Putamen (tissue), 1 donor: Measurements from ENCODE around the gene MMP21.
A peak's percentile ranks its signal among the peaks of the same experiment; 100 is the strongest.

Experiments
- DNase-seq: peaks from one replicate; pipeline ENCODE4 v3.0.0-alpha.2; 2016; ENCODE audit warnings: low spot score

The MMP21 gene, protein sequence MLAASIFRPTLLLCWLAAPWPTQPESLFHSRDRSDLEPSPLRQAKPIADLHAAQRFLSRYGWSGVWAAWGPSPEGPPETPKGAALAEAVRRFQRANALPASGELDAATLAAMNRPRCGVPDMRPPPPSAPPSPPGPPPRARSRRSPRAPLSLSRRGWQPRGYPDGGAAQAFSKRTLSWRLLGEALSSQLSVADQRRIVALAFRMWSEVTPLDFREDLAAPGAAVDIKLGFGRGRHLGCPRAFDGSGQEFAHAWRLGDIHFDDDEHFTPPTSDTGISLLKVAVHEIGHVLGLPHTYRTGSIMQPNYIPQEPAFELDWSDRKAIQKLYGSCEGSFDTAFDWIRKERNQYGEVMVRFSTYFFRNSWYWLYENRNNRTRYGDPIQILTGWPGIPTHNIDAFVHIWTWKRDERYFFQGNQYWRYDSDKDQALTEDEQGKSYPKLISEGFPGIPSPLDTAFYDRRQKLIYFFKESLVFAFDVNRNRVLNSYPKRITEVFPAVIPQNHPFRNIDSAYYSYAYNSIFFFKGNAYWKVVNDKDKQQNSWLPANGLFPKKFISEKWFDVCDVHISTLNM

DNA sequence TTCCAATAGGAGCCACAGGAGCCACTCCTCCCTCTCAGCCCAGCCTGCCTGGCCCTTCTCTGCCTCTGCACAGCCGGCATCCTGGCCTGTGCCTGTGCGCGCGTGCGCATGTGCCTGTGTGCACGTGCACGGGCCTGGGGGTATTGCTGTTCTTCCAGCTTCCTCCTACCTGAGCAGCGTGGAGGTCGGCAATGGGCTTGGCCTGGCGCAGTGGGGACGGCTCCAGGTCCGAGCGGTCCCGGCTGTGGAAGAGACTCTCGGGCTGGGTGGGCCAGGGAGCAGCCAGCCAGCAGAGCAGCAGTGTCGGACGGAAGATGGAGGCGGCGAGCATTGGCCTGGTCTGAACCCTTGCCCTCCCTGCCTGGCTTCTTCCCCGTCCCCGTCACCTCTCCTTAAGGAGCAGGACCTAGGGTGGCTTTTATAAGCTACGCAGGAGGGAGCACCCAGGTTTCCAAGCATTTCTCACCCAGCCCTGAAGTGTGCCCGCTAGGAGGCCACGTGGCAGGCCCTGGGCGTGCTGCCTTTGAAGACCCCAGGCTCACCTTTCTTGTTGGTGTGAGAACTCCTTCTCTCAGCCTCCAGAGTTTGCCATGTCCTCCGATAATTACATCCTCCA lies at the start of gene MMP21:
MMP21 (minus strand) TSS at position 331 of the 616 bp plus-strand sequence; CDS start at position 331, 0 bp downstream.
- no peak for DNase-seq

DNA sequence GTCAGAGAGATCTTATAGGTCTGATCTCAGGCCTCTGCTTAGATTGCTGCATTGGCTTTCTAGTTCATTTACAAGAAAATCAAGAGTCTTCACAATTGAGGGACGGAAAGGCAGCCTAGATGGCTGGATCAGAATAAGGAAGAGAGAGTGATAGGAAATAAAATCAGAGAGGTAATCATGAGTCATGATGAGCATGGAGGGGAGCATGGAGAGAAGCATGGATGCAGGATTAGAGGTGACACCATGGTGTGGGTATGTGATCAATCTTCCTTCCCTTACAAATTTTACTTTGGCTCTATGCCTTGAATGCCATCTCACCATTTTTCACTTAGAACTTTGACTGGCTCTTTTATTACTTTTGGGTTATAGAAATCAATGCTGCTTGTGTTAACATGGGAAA lies 49.1 kb upstream of the MMP21 start:
- DNase-seq, result no peak

DNA sequence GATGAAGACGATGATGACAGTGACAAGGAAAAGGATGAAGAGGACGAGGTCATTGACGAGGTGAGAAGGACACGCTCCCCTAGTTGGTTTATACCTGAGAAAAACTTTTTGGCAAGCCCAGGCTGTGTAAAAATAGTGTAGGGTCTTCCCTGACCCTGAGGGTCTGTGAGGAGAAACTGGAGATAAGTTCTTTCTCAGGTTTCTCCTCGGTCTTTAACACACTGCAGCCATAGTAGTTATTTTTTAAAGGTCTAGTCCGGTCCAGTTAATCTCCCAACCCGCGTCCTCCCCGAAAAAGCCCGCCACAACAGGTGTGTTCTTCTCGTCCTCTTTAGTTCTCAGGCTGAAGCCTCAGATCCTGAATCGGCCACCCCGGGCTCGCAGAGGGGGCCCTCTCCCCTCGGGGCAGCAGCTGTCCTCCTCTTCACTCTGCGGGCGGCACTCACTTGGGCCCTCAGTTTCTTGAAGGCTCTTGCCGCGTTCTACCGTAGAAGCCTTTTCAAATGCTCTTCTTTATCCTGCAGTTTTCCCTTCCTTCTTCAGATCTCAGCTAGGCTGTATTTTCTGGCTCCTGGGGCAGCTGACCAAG lies 48.1 kb upstream of the MMP21 start:
- no peak for DNase-seq

DNA sequence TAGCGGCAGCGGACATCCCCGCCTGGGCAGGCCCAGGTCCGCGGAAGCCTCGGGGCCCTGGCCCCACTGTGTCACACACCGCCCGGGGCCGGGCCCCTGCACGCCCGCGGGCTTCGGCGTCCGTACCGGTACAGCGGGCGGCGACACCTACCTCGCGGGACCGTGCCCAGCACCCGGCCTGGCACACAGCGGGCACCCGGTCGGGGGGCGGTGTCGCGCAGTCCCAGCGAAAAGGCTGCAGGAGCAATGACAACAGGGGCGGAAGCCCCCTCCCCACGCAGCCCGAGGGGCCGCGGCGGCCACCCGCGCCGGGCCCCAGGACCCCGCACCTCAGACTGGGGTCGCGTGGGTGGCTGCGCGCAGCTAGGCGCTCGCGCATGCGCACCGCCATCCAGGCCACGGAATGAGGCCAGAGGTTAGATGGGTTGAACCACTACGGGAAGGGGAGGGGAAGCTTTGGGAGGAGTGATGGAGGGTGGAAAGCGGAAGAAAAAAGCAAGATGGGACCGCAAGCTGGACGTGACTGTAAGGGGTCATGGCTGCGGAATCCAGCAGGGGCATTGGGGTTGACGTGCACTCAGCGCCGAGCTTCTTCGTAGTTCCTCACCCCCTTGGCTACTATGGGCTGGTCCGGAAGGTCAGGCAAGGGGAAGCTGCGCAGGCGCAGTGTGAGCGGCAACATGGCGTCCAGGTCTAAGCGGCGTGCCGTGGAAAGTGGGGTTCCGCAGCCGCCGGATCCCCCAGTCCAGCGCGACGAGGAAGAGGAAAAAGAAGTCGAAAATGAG lies 47.4 kb upstream of the MMP21 start, which contains the start of the genes BCCIP and UROS:
BCCIP (plus strand) TSS at position 669 of the 785 bp plus-strand sequence; CDS start at position 681, 12 bp downstream.
UROS (minus strand) TSS at position 381 of the 785 bp plus-strand sequence. CDS start 6,759 bp downstream, outside the sequence.
- DNase-seq, result peak; percentile 88

DNA sequence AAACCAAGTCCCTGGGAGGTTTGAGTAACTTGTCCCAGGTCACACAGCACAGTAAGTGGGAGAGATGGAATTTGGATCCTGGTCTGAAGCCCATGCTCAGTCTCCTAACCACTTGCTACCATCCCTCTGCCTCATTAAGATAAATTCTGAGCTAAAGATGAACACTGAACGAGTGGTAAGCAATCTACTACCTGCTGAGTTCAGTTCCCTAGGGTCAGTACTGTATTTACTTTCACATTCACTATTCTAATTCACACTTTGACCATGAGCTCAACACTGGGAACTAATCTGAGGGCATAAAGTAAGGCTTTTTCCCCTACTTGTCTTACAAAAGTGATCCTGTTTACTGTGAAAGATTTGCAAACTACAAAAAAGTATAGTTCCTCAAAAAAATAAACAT lies 45.1 kb upstream of the MMP21 start:
- DNase-seq, result no peak

DNA sequence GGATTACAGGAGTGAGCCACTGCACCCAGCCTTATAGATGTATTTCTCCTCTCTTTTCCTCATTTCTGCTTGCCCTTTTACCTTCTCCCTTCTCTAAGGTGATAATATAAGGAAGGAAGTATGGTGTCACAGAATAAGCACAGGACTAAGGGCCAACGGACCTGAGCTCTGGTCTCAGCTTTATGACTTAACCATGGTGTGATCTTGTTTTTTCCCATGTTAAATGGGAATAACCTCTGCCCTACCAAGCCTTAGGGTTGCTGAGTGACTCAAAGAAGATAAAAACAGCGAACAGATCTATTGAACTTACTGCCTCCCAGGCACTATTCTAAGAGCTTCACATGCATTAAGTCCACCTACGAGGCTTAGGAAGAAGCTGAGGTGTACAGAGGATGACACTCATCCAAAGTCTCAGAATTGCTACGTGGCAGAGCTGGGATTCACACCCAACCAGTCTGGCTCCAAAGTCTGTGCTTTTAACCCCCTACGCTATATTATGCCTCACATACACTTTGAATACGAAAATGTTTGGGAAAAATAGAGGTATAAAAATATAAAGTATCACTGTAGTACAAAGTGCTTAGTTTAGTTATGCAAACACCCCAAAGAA lies 41.8 kb upstream of the MMP21 start:
- DNase-seq, result peak; percentile 77

DNA sequence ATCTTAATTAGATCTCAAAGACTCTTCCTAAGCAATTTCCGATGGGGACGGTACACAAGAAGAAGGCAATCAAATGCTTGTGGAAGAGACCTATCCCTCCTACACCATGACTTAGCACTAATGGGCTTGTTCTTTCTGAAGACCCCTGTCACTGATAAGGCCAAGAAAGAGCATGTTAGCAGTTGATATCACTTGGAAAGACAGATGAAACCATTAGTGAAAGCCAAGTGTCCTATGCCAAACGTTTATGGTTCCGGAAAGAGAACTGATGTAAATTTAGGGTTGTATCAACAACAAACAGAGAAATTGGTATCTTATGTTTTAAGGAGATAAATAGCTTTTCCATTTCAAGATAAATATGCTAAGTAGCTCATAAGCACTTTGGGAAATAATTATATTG lies 40.9 kb upstream of the MMP21 start:
- DNase-seq, result no peak

DNA sequence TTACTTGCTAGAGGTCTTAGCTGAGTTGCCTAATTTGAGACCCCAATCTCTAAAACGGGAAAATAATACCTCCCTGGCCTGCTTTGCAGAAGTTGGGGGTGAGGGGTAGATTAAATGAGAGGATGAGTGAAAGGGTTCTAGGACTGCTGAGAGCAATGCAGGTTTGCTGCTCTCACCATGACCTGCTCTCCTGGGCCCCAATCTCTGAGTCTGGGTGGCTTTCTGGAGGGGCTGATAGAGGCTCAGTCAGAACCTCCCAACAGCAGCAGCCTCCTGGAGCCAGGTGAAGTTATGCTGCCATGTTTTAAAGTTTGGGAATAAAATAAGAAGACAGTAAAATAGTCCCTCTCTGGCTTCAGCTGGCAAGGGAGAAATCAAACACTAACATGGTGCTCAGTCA lies 40.1 kb upstream of the MMP21 start:
- DNase-seq, result no peak

DNA sequence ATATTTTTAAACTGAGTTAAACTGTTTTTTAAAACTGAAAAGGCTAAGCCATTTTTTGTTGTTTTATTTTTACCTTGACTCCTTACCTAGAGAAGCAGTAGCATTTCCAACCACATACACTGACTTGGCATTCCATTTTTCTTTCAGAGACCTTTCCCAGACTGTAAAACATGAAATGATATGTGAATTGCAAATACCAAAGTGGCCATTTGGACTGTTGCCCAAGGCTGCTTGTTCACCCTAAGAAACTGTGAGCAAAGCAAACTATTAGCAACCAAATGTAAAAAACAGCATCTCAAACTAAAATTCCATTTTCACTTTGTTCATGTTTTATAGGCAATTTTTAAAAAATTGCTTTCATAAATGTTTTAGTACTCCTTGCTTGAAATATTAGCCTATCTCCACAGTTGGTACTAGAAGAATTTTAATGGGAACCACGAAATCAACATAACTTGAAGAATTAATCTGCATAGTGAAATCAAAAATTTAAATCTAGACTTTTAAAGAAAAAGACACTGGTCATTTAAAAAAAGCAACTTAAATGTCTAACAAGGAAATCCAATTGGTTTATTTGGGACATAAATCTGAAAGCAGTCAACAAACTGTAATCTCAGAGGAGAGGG lies 36.6 kb upstream of the MMP21 start:
- no peak for DNase-seq

DNA sequence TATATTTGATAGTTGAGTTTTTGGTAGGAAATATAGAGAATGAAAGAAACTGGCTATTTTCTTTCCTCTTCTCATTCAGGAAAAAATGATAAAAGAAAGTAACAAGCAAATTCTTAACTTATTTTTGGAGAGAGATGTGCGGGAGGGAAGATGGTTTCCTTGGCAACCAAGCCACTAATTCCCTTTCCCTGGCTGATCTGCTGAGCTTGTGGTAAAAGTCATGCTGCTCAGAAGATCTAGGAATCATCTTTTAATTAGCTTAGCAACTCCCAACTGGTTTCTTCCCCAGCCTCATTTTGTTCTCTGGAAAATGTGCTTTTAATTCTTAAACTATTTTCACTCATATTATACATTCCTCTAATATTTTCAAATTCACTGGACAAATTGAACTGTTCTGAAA lies 35.6 kb upstream of the MMP21 start:
- DNase-seq, result peak; percentile 53

DNA sequence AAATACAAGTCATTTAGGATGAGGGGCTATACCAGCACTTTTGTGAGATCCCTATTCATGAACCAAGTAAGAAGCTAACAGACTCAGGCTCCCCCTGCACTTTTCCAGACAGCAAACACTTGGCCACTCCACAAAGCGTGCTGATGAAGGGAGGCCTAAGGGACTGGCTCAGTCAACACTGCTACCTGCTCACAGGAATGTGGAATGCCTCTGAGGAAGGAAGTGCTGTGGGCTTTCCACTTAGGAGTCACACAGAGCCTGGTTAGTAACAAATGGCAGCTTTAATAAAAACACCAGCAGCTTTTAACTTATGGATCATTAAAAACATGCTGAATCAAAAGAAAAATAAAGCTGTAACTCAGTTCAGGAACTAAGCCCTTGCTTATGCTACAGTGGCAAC lies 32.4 kb upstream of the MMP21 start:
- no peak for DNase-seq

DNA sequence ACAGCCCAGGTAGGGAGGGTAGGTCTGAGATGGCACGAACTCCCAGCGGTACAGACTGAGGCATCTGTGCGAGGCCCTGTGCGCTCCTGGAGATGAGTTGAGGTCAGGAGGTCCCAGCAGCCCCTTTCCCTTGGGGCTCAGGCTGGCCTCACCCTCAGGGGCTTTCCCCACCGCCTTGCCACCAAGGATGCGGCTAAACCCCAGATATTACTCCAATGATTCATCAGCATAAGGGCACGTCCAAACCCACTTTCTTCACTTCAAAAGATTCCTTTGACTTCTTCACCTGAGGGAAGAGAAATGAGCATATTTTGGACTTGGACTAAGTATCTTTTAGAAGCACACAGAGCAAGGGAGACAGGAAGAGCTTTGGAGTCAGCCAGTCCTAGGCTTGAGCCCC lies 27.1 kb upstream of the MMP21 start:
- DNase-seq, result no peak

DNA sequence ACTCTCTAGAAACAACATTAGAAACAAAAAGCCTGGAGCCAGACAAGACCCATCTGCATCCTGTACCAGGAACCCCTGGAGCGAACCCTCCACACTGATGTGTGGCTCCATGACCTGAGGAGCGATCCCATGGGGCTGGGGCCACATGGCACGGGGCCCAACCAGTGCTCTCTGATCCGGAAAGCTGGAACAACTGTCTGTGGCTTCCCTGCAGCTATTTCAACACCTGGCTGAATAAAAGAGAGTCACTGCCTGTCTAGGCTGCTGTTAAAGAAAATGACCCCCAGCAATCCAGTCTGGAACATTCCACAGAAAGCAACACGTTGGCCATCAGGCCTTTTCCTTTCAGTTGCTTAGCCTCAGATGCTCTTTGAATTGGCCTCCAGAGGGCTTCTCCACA lies 26.5 kb upstream of the MMP21 start:
- no peak for DNase-seq

DNA sequence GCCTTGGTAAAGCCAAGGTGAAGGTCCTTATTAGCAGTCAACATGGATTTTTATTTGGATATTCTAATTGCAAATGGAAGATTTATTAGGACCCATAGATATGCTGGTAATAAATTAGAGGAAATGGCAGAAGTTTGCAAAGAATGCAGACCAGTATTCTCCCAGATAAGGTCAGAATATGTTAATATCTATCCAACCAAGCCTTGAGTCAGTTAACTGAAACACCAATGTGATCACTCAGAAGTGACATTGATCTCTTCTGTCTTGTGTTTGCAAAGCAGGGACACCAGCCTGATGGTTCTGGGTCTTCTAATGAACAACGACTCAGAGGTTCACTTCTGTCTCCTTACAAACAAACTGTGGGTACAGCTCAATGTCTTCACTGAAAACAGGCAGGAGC lies 26.0 kb upstream of the MMP21 start:
- DNase-seq, result no peak

DNA sequence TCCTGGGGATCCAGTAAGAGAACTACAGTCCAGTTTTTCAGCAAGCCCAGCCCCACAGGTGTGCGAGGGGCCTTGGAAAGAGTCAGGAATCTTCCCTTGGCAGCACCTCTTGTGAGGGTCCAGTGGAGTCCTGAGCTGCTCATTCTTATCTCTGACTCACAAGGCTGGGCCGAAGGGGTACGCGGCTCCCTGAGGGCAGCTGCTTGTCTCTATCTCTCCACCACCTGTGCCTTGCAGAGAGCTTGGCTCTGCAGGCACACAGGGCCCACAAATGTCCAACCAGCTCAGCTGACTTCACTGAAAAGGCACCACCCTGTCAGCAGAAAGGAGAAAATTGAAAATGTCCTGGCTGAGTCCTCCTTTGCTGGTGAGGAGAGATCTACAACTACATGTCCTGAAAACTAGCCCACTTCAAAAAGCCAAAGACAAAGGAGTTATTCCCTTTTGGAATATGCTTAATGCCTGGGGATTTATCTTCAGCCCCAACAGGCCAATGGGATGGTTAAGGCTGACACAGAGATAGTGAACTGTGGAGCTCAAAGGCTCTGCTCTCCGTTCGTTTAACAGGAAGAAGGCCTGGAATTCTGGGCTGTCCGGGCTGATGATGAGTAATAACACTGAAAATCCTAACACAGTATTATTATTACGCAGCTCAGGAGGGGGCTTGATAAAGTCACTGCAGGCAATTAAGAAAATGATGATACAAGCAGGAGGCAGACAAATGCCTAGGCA lies 24.0 kb upstream of the MMP21 start:
- no peak for DNase-seq

DNA sequence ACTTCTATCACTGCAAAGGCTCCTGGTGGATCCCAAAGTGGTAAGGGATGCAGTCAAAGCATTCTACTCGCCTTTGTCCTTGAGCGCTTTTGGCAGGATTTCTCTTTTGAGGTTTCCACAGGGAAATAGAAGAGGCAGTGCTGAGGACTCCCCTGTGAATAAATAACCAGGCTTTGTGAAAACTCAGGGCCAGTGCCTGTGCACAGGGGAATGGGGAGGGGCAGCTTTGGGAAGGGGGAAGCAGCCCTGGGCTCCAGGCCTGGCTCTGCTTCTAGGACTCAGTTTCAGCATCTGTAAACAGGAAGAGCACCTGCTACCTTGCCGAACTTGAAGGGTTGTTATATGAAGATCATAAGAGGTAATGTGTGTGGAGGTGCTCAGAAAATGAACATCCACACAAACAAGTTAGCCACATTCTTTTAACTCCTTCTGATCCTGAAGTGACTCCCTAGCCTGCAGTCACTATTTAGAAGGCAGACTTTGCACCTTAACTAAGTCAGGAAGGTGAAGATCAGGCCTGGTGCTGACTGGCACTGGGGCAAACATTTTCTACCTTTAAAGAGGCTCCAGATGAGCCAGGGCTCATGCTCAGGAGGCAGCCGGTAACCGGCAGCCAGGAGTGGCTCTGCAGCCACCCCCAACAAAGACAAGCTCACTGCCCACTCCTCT lies 22.5 kb upstream of the MMP21 start:
- no peak for DNase-seq

DNA sequence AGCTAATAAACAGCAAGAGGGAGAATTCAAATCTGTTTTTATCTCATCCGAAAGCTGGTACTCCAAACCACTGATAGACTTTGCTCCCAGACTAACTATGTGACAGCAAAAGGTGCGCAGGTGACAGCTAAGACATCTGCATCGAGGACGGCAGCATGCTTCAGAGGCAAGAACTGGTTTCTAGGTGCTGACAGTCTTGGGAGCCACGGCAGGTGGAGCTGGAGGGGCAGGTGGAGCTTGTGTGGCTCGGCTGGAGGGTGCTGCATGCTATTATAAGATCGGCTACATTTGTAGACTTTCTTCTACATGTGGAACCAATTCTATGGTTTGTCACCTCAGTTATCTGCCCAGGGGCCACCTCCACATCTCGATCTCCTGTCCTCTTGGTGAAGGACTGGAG lies 21.8 kb upstream of the MMP21 start:
- no peak for DNase-seq

DNA sequence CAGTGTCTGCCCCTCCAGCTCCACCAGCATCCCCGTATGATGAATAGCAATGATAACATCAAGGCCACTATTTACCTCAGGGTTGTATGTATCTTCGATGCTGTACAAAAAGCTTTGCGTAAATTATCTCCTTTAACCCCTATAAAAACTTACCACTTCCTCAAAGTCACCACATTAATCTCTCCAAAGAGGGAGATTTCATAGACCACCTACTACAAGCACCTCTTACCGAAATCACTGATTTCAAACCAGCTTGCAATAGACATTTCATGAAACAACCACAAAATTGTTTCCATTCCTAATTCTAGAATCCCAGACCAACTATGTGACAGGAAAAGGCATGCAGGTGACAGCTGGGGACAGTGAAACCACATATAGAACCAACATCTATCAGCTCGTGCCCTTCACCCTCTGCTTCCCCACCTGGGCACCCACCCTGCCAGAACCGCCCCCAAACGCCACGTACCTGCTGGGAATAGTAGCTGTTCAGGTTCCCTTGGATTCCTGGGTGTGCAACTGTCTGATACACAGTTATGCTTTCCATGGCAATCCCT lies 20.1 kb upstream of the MMP21 start:
- DNase-seq, result no peak

DNA sequence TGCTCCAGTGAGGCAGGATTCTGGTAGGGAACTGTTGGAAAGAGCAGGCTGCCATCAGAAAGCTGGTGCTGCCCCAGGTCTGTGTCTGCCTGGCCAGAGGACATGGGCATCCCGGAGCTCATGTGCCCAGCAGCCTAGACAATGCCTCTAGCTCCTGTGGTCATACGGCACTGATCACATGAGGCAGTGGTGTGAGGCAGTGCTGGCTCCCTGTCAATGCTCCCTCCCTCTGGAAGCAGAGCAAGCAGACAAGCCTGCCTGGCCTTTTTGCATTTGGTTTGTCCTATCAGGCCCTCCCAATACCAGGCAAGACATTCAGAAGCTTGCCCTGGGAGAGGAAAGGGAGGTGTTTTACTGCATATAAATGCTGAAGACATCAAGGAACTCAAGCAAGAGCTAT lies 19.5 kb upstream of the MMP21 start:
- peak; percentile 88 for DNase-seq
